ENCODE results near the gene METTL4.

The METTL4 gene

DNA sequence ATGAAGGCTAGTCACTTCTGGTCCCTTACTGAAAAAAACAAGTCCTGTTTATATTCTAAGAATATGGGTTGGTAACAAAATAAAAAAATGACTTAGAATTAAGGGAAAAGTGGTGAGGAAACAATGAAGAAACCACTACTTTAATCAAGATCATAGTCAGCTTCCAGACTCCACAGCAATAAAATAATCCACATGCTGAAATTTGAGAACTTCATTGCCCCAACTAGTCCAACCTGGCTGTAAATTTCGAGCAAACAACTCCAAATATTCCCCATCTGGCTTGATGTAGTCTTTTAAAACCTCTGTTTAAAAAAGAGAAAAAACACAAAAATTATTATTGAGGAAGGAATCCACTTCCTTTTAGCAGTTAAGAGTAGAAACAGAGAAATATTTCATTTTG lies 32.5 kb downstream of the METTL4 start:
- DNase-seq (ENCODE audit: low read depth) = peak; percentile 61
- H3K4me3 ChIP-seq (ENCODE audit: control insufficient read depth, low read depth, low read length) = no peak overlapping the region
- TF ChIP-seq, protein P1, sequence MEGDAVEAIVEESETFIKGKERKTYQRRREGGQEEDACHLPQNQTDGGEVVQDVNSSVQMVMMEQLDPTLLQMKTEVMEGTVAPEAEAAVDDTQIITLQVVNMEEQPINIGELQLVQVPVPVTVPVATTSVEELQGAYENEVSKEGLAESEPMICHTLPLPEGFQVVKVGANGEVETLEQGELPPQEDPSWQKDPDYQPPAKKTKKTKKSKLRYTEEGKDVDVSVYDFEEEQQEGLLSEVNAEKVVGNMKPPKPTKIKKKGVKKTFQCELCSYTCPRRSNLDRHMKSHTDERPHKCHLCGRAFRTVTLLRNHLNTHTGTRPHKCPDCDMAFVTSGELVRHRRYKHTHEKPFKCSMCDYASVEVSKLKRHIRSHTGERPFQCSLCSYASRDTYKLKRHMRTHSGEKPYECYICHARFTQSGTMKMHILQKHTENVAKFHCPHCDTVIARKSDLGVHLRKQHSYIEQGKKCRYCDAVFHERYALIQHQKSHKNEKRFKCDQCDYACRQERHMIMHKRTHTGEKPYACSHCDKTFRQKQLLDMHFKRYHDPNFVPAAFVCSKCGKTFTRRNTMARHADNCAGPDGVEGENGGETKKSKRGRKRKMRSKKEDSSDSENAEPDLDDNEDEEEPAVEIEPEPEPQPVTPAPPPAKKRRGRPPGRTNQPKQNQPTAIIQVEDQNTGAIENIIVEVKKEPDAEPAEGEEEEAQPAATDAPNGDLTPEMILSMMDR (IDR thresholded peaks at IDR 0.05; ENCODE audit: control insufficient read depth, insufficient read depth, low read depth, low read length, missing control alignments) = no peak

DNA sequence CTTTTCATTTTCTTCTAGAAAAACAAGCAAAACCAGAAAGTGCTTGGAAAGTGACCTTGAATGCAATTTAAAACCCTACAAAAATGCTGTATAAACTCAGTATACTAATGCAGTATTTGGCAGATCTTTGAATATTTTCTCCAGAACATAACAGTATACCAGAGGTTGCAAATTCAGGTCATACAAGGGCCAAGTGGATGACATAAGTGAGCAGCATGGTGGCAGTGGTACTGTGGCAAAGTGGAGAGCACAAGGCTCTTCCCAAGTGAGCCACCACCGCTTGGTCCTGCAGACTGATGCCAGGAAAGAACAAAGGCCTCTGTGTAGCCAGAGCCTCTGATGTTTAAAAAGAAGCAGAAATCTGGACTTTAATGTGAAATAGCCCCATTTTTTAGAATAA lies 33.1 kb downstream of the METTL4 start:
- TF ChIP-seq, protein P1 (IDR thresholded peaks at IDR 0.05; ENCODE audit: control insufficient read depth, insufficient read depth, low read depth, low read length, missing control alignments) = no peak
- no peak for DNase-seq (ENCODE audit: low read depth)
- H3K4me3 ChIP-seq (ENCODE audit: control insufficient read depth, low read depth, low read length) = no peak overlapping the region

DNA sequence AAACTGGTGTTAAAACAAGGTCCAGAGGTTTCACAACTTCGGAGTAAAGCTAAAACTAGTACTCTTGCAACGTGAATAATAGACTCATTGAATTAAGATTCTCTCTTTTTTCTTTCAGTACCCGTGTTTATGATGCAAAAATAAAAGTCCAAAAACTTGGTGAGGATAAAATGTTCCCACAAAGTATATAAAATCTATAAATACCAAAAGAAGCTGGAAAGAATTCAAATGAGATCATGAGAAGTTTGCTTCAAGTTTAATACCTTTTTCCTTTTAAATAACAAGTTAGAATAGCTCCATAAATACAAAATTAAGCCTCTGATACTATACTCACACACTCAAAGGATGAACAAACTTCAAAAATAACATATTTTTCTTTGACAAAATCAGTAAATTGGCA lies 34.0 kb downstream of the METTL4 start:
- TF ChIP-seq, protein P1 (IDR thresholded peaks at IDR 0.05; ENCODE audit: control insufficient read depth, insufficient read depth, low read depth, low read length, missing control alignments) = no peak
- no peak for DNase-seq (ENCODE audit: low read depth)
- H3K4me3 ChIP-seq (ENCODE audit: control insufficient read depth, low read depth, low read length) = no peak overlapping the region

DNA sequence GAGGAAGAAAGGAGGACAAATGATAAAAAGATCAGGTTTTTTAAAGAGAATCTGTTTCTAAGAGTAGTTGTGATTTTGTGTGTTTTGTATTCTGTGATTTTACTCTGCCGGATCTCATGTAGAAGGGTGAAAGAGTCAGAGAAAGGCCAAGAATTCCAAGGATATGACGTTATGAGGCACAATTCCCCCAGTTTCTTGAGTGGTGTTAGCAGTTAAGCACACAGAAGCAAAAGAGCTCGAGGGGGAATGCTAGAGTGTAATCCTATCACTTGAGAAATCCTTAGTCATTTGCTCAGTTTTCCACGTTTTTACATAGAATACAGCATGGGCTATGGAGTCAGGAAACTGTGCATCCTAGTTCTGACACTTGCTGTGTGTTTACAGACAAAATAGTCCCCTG lies 34.8 kb downstream of the METTL4 start:
- no peak overlapping the region for H3K4me3 ChIP-seq (ENCODE audit: control insufficient read depth, low read depth, low read length)
- TF ChIP-seq, protein P1 (IDR thresholded peaks at IDR 0.05; ENCODE audit: control insufficient read depth, insufficient read depth, low read depth, low read length, missing control alignments) = no peak
- peak; percentile 67 for DNase-seq (ENCODE audit: low read depth)

DNA sequence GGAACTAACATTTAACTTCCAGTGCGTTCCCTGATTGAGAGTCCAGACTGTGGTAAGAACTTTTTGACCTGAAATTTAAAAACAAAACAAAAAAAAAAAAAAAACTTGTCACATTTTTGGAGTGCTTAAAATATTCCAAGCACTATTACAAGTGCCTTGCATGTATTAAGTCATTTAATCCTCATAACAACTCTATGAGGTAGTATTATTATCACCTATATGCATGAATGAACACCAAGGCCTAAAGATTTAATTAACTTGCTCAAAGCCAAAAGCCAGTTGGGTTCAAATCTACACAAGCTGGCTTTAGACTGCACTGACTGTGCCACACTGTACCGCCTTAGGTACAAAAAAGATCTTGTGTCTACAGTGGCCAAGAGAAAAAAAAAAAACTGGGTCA lies 35.2 kb downstream of the METTL4 start:
- TF ChIP-seq, protein P1 (IDR thresholded peaks at IDR 0.05; ENCODE audit: control insufficient read depth, insufficient read depth, low read depth, low read length, missing control alignments) = no peak
- H3K4me3 ChIP-seq (ENCODE audit: control insufficient read depth, low read depth, low read length) = no peak overlapping the region
- no peak for DNase-seq (ENCODE audit: low read depth)

DNA sequence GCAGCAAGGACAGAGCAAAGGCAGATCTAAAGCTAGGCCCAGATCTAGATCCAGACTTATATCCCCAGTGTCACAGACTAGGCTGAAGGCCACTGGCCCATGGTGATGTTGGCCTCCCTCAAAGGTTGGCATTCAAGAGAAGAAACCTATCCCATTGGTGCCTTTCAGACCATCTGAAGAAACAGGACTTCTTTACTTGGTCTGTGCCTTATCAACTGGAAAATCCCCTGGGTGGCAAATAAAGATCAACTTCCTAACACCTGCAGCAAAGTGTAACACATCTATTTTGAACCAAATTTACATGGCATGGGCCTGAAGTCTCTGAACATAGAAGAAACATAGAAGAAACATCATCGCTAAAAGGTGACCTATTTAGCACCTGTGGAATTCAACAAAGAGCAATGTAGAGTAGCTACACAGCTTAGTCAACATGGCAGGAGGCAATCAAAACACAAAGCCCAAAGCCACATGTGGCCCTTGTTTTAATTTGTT lies 35.8 kb downstream of the METTL4 start:
- DNase-seq (ENCODE audit: low read depth) = no peak
- no peak overlapping the region for H3K4me3 ChIP-seq (ENCODE audit: control insufficient read depth, low read depth, low read length)
- TF ChIP-seq, protein P1 (IDR thresholded peaks at IDR 0.05; ENCODE audit: control insufficient read depth, insufficient read depth, low read depth, low read length, missing control alignments) = no peak

DNA sequence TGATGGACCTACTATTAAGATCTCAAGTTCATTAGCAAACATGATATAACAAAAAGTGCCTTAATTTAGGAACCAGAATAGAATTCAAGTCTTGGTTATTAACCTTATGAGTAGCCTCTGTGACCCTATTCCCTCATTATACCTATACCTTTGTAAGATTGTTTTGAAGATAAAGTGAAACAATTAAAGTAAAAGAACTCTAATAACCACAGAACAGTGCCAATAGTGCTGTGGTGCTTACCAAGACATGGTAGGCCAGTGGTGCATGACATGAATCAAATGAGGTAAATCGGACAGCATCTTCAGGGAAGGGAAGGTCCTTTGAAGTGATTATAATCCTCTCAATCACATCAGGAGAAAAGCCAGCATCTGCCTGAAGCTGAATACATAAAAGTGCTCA lies 36.4 kb downstream of the METTL4 start:
- no peak for DNase-seq (ENCODE audit: low read depth)
- no peak overlapping the region for H3K4me3 ChIP-seq (ENCODE audit: control insufficient read depth, low read depth, low read length)
- TF ChIP-seq, protein P1 (IDR thresholded peaks at IDR 0.05; ENCODE audit: control insufficient read depth, insufficient read depth, low read depth, low read length, missing control alignments) = no peak
